GM19239 (cell line): ENCODE measurements around the gene GPR78.

Experiments used
- DNase-seq: peaks from one replicate; pipeline ENCODE4 v3.0.0; 2011; ENCODE audit warnings: low spot score; ENCODE audit not compliant: insufficient read length
- FAIRE-seq: peaks from 2 replicates; lab custom pipeline; 2011; peaks lifted over from hg19 to GRCh38; lab: Jason Lieb, UNC

GPR78 gene

GRCh38 chr4:8582941-8583654 lies 2.9 kb downstream of the GPR78 start:
- no peak for DNase-seq
- no peak for FAIRE-seq

DNA sequence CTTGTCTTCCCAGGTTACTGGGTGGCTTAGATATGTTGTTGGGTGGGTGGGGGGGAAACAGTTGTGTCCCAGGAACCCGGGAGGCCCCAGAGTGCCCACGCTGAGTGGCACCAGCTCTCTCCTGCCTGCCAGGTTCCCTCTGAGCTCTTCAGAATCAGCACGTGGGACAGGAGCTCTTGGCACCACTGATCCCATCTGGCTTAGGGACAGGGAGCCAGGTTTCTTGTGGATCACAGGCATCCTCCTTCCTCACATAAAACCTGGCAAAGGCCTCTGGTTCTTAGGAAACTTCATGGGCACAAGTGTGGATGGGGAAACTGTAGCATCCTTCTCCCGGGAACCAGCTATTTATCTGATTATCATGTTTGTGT lies 3.4 kb downstream of the GPR78 start:
- DNase-seq (no peak), FAIRE-seq (no peak)

DNA sequence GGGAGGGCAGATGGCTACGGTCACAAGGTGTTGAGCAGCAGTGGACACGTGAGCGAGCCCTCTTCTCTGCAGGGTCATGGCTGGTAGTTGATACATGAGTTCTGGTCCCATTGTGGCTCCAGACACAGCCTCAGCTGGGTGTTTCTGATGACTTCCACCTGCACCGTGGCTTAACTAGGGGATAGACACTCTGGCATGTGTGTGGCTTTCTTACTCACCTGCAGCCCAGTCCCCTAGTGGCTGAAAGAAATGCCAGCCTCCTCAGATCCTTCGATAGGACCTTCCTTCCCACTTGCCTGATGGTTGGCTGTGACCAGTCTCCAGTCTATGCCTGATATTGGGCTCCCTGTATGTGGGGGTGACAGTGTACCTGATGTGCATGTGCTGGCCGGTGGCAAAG lies 5.0 kb downstream of the GPR78 start:
- FAIRE-seq: no peak
- DNase-seq: no peak

DNA sequence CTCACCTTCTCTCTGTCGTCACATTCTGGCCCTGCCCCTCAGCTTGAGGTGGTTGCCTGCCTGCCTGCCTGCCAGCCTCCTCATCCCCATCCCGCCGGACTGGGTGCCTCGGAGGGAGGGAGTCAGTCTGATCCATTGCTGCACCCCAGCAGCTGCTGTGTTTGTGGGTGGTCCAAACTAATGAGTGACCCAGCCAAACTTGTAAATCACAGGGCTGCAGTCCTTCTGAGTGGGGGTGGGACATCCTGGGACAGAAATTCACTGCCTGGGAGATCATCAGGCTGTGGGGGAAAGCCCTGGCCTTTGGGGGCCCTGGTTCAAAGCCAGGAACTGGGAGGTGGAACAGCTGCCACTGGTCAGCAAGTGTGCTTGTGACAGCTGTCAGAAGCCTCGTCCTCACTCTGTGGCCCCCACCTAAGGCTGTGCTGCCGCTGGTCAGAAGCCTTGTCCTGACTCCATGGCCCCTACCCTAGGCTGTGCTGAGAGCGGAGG lies 5.6 kb downstream of the GPR78 start:
- FAIRE-seq: no peak

DNA sequence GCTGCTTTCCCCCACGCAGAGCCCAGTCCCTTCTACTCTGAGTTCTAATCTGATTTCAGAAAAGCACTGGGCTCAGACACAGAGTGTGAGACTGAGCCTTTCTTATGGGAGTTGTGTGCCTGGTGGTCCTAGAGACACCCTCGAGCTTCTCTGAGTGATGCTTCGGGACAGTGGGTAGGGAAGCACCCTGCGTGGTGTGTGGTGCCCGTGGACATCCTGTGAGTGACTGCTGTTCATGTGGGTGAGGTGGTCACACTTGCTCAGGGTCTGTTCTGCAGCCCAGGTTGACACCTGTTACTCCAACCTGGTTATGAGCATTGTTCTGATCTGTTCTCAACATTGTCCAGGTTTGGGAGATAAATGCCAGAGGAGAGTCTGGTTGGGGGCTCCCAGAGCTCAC lies 6.1 kb downstream of the GPR78 start:
- DNase-seq (no peak), FAIRE-seq (no peak)

More for the DNA sequence above, 5.6 kb downstream of the GPR78 start:
- no peak for DNase-seq

DNA sequence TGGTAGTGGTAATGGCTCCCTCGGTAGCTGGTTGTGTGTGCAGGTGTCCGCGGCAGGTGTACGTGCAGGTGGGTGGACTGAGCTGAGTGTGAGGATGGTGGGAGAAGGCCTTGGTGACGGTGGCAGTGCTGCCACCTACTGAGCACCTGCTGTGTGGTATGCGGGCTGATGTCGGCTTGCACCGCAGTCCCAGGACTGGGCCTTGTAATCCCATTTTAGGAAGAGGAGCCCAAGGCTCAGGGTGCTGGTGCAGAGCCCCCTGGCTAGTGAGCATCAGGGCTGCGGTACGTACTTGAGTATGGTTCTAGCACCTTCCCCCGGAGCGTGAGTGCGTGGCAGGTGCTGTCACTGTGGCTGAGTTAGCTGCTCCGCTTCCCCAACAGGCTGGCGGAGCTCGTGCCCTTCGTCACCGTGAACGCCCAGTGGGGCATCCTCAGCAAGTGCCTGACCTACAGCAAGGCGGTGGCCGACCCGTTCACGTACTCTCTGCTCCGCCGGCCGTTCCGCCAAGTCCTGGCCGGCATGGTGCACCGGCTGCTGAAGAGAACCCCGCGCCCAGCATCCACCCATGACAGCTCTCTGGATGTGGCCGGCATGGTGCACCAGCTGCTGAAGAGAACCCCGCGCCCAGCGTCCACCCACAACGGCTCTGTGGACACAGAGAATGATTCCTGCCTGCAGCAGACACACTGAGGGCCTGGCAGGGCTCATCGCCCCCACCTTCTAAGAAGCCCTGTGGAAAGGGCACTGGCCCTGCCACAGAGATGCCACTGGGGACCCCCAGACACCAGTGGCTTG lies 6.7 kb downstream of the GPR78 start:
- FAIRE-seq: no peak

GRCh38 chr4:8587469-8588195 lies 7.4 kb downstream of the GPR78 start:
- DNase-seq (no peak), FAIRE-seq (no peak)

More for the DNA sequence above, 6.7 kb downstream of the GPR78 start:
- DNase-seq: no peak

DNA sequence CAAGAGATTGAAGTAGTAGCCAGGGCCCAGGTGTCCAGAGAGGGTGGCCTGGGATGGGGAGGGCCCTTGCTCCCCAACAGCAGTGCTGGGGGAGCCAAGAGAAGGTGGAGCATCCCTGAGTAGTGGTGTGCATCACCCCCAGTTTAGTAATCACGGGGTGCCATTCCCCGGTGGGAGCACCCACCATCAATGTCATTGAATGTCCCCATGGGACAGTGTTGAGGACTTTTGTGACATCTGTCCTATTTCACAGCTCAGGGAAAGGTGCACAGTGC lies 7.9 kb downstream of the GPR78 start:
- DNase-seq (no peak), FAIRE-seq (no peak)

DNA sequence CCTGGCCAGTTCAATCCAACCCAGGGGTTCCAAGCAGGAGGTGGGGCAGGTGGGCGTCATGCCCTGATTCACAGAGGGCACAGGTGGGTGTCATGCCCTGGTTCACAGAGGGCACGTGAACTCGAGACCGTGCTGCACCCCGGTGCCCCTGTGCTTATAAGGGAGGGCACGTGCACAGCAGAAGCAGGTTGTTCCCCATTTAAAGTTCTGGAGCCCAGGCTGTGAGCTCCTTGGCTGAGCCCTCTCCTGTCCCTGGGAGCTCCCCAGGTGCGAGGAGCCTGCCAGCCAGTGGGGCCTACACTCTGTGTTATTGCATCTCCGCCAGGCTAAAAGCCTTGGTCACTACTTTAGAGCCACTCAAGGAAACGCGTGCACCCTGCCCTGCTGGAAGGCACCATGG lies 9.1 kb downstream of the GPR78 start:
- DNase-seq (no peak), FAIRE-seq (no peak)

GRCh38 chr4:8589823-8590545 lies 9.8 kb downstream of the GPR78 start:
- DNase-seq (no peak), FAIRE-seq (no peak)

DNA sequence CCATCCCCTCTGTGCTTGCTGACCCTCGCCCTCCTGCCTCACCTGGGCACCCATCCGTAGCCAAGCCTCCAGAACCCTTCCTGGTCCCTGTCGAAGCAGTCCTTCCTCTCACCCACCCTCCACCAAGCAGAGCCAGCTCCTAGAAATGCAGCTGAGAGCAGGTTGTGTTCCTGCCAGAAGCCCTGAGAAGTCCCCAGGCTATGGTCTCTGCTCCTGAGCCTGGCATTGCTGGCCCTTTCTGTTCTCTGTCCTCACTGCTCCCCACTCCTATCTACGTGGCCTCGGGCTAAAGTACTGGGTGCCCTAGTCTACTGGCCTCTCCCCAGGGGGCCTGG lies 10.3 kb downstream of the GPR78 start:
- no peak for DNase-seq
- no peak for FAIRE-seq

DNA sequence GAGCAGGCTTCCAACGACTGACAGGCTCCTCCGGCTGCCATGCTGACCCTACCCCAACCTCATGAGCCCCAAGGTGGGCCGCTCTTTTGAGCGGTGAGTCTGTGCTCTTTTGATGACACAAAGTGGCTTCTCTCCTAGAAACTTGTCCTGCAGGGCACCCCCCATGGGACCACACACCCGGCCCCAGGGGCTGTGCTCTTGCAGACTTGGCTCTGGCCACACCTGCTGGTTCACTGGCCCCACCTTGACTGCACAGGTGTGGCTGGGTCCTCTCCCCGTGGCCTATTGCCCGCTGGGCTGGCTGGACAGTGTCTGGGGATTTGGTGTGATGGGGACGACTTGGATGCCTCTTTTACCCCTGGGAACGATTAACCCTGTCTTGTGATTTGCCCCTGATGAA lies 10.9 kb downstream of the GPR78 start:
- DNase-seq (no peak), FAIRE-seq (no peak)

- DNase-seq: no peak
- FAIRE-seq: no peak
These were observed 11.6 kb downstream of the GPR78 start for GRCh38 chr4:8591626-8592365.

- DNase-seq (no peak), FAIRE-seq (no peak)
These were observed 12.4 kb downstream of the GPR78 start, which contains the start of gene CPZ for GRCh38 chr4:8592366-8593263. Gene CPZ (plus strand): TSS chr4:8592765. CDS start chr4:8592834, 69 bp downstream.

- FAIRE-seq: no peak
- DNase-seq: no peak
These were observed 13.3 kb downstream of the GPR78 start for GRCh38 chr4:8593264-8594096.

DNA sequence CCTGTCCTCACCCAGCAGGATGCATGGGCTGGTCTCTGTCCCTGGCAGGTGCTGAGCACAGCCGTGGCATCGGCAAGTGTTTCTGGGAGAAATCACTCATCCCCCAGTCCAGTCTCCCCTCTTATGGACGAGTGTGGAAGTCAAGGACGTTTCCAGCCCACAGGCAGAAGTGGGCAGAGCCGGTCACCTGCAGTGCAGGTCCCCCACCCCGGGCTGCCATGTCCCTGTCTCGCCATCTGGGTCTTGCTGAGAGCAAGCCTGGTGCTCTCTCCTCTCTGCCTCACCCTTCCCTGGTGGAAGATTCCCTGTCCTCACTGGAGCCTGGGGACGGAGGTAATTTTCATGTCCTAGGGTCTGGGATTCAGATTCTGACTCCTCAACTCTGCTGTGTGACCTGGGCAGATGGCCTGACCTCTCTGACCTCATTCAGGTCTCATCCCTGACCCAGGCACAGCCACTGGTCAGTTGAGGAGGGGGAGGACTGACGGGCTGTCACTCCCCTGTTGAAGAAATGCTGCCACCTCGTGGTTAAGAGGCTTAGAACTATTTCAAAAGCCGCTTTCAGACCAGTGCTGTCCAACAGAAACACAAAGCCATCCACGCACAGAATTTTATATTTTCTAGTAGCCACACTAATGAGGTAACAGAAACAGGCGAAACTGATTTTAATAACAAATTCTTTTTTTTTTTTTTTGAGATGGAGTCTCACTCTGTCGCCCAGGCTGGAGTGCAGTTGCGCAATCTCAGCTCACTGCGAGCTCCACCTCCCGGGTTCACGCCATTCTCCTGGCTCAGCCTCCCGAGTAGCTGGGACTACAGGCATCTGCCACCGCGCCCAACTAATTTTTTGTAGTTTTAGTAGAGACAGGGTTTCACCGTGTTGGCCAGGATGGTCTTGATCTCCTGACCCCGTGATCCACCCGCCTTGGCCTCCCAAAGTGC lies 14.2 kb downstream of the GPR78 start:
- peak; percentile 91 for DNase-seq
- no peak for FAIRE-seq
